Muscle layer of colon (tissue), 2 donors: ENCODE data around the gene BCR.
"Not testable (repeated sequence)": the region's sequence is repeated elsewhere in the genome, so short reads cannot be mapped to it uniquely, and the experiment has no call there.

Experiments used
- H3K27ac ChIP-seq: one replicate; pipeline ENCODE4 v1.7.0; 2013; ENCODE audit warnings: low read depth, mild to moderate bottlenecking, low read length, moderate library complexity
- H3K27me3 ChIP-seq, 2 donors: one replicate each; pipeline ENCODE4 v1.7.0; 2013; ENCODE audit warnings: low read length in 2 of 2, mild to moderate bottlenecking in 2 of 2; ENCODE audit not compliant: insufficient read depth in 2 of 2, control insufficient read depth in 1 of 2
- H3K36me3 ChIP-seq: one replicate; pipeline ENCODE4 v1.7.0; 2013; ENCODE audit warnings: mild to moderate bottlenecking, low read length; ENCODE audit not compliant: insufficient read depth
- H3K4me1 ChIP-seq: one replicate; pipeline ENCODE4 v1.7.0; 2013; ENCODE audit warnings: mild to moderate bottlenecking, low read length; ENCODE audit not compliant: insufficient read depth
- H3K4me3 ChIP-seq, 2 donors: one replicate each; pipeline ENCODE4 v1.7.0; 2013; ENCODE audit warnings: low read length in 2 of 2, low read depth in 1 of 2, mild to moderate bottlenecking in 1 of 2, moderate library complexity in 1 of 2
- H3K9ac ChIP-seq: one replicate; pipeline ENCODE4 v1.7.0; 2013; ENCODE audit warnings: low read length
- H3K9me3 ChIP-seq: one replicate; pipeline ENCODE4 v1.7.0; 2013; ENCODE audit warnings: mild to moderate bottlenecking, low read length
- donor health status: abdominal sarcoma.
- donor health status: Adenocarcinoma of cecum.

BCR gene

DNA sequence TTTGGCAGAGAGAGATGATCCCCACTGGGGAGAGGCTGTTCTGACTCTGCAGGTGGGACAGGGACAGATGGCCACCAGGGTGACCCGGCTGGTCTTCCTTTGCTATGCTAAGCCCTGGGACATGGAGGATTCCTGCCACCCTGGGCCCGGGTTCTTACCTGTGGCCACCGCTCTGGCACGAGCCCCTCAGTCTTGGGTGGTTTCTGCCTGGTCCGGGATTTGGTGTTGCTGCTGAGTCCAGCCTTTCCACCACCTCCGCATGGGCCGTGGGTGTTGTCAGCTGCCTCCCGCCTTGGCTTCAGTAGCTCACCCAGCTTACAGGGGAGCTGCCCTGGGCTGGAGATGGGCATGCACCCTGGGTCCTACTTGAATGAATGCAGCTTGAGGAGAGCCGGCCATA is 138.0 kb downstream of the BCR start:
- H3K27ac ChIP-seq, H3K27me3 ChIP-seq, H3K9me3 ChIP-seq, H3K4me1 ChIP-seq, H3K4me3 ChIP-seq, H3K9ac ChIP-seq: not testable (repeated sequence)
- H3K36me3 ChIP-seq, result peaks cover 14% of the 10 kb centered on the region

DNA sequence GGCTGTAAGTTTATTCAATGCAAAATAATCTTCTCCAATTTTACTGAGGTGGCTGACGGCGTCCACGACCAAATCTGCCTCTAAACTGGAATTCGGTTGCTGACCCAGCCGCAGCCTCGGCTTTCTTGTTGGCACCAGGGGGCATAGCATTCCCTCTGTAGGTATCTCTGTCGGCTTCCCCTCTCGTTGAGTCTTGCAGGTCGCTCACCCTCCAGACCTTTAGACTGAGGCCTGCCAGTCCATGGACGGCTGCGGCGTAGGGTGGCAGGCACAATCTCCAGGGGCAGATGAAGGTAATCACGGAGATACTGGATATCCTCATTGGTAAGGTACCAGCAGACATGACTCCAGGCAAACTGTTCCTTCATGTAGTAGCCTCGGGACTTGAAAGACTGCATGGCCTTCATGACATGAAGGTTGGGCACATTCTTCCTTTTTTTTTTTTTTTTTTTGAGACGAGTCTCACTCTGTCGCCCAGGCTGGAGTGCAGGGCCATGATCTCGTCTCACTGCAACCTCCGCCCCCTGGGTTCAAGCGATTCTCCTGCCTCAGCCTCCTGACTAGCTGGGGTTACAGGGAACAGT is 142.3 kb downstream of the BCR start:
- not testable (repeated sequence) for H3K27ac ChIP-seq, H3K4me1 ChIP-seq, H3K36me3 ChIP-seq, H3K9ac ChIP-seq, H3K27me3 ChIP-seq, H3K4me3 ChIP-seq, H3K9me3 ChIP-seq

GRCh38 chr22:23323960-23324688 is 143.8 kb downstream of the BCR start:
- not testable (repeated sequence) for H3K4me1 ChIP-seq, H3K4me3 ChIP-seq, H3K9ac ChIP-seq, H3K36me3 ChIP-seq, H3K9me3 ChIP-seq, H3K27me3 ChIP-seq, H3K27ac ChIP-seq

DNA sequence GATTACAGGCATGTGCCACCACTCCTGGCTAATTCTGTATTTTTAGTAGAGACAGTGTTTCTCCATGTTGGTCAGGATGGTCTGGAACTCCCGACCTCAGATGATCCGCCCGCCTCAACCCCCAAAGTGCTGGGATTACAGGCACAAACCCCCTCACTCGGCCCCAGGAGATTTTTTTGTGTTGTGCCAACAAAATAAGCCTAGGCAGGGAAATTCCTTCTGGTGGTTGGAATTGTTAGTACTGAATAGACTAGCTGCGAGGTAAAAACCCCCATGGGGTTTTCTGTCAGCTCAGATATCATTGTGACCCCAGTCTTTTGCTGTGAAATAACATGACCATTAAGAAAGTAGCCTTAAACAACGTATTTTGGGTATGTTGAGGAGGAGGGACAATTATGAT is 144.9 kb downstream of the BCR start:
- Histone ChIP-seq H3K4me1 (no peaks in the 10 kb centered on the region), H3K36me3 (no peaks in the 10 kb centered on the region), H3K9ac (no peak overlapping the region), H3K9me3 (no peaks in the 10 kb centered on the region), H3K27me3 (no peaks in the 10 kb centered on the region), H3K4me3 (no peak overlapping the region), H3K27ac (no peak overlapping the region)

DNA sequence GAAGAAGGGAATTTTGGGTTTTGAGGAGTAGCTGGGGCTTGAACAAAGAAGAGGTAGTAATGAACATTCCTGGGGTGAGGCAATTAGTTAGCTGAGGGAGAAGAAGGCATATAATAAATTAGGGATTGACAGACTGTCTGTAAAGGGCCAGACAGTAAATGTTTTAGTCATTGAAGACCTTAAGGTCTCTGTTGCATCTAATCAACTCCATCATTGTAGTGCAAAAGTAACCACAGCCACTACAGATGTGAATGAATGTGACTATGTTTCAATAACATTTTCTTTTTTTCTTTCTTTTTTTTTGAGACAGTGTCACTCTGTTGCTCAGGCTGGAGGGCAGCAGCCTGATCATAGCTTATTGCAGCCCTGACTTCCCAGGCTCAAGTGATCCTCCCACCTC is 153.5 kb downstream of the BCR start:
- not testable (repeated sequence) for H3K4me1 ChIP-seq, H3K27me3 ChIP-seq, H3K9me3 ChIP-seq, H3K36me3 ChIP-seq, H3K9ac ChIP-seq, H3K27ac ChIP-seq, H3K4me3 ChIP-seq

- not testable (repeated sequence) for H3K9ac ChIP-seq, H3K9me3 ChIP-seq, H3K4me1 ChIP-seq, H3K4me3 ChIP-seq, H3K27ac ChIP-seq, H3K36me3 ChIP-seq, H3K27me3 ChIP-seq
Observed at GRCh38 chr22:23337672-23338071, 157.4 kb downstream of the BCR start.

GRCh38 chr22:23341942-23342695 is 161.8 kb downstream of the BCR start:
- H3K36me3 ChIP-seq, H3K4me1 ChIP-seq, H3K27ac ChIP-seq, H3K27me3 ChIP-seq, H3K9me3 ChIP-seq, H3K9ac ChIP-seq, H3K4me3 ChIP-seq: not testable (repeated sequence)

DNA sequence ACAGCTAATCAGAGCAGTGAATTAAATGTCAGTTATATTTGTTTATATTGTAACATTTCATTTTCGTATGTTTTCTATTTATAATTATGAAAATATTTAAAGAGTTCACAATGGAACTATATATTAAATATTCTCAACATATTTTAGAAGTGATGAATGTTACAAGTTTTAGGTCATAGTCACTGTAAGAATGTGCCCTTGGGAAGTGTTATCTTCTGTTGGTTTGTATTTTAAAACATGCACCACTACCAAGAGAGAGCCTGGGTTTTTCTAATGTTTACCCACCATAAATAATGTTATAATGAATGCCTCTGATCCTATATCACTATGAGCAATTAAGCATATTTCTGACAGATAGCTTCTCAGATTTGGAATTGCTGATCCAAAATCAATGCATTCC is 171.0 kb downstream of the BCR start:
- H3K27ac ChIP-seq, result no peak overlapping the region
- no peaks in the 10 kb centered on the region for H3K27me3 ChIP-seq
- H3K4me1 ChIP-seq, result no peaks in the 10 kb centered on the region
- no peak overlapping the region for H3K4me3 ChIP-seq
- H3K36me3 ChIP-seq, result no peaks in the 10 kb centered on the region
- H3K9me3 ChIP-seq, result no peaks in the 10 kb centered on the region
- H3K9ac ChIP-seq, result no peak overlapping the region

- no peaks in the 10 kb centered on the region for H3K4me1 ChIP-seq
- H3K9me3 ChIP-seq, result no peaks in the 10 kb centered on the region
- no peak overlapping the region for H3K9ac ChIP-seq
- no peak overlapping the region for H3K4me3 ChIP-seq
- no peak overlapping the region for H3K27ac ChIP-seq
- no peaks in the 10 kb centered on the region for H3K27me3 ChIP-seq
- H3K36me3 ChIP-seq, result no peaks in the 10 kb centered on the region
Observed at GRCh38 chr22:23353004-23353403, 172.7 kb downstream of the BCR start.

DNA sequence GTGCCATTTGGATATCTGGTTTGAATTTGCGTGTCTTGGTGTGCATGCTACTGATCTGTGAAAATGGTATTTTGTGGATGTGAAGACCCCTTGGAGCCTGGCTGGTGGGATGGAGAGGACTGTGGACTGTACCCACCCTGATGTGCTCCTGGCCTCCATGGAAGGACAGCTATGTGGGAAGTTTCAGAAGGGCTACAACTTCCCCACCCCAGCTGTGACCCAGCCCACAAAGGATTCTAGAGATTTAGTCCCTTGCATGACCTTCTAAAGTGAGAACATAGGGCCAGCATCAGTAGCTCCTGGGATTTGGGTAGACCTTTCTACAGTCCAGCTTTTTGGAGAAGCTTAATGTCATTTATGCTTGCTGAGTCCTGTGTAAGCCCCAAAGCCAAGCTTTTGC is 173.4 kb downstream of the BCR start:
- Histone ChIP-seq H3K9me3 (no peaks in the 10 kb centered on the region), H3K27me3 (no peaks in the 10 kb centered on the region), H3K4me3 (no peak overlapping the region), H3K27ac (no peak overlapping the region), H3K4me1 (no peaks in the 10 kb centered on the region), H3K36me3 (no peaks in the 10 kb centered on the region), H3K9ac (no peak overlapping the region)

- no peak overlapping the region for H3K9ac ChIP-seq
- no peaks in the 10 kb centered on the region for H3K4me1 ChIP-seq
- no peaks in the 10 kb centered on the region for H3K36me3 ChIP-seq
- no peak overlapping the region for H3K27ac ChIP-seq
- H3K4me3 ChIP-seq, result no peak overlapping the region
- no peaks in the 10 kb centered on the region for H3K27me3 ChIP-seq
- no peaks in the 10 kb centered on the region for H3K9me3 ChIP-seq
Observed at GRCh38 chr22:23356094-23356493, 175.8 kb downstream of the BCR start.

DNA sequence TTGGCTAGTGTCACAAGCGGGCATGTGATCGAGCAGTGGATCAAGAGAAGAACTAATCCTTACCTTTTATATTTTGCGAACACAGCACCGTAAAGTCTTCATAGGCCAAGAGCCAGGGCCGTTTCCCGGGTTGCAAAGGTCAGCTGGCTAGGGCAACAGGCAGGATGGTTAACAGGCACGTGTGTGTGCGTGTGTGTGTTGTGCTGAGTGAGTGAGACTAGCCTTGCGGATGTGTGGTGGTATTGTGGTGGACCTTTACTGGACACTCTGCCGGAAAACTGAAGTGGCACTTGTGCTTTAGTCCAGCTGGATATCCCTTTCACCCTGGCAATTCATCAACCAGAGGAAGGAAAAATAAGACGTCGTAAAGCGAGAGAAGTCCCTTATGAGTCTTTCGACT is 176.7 kb downstream of the BCR start:
- H3K27ac ChIP-seq, result no peak overlapping the region

More for the DNA sequence above, 176.7 kb downstream of the BCR start:
- Histone ChIP-seq H3K36me3 (no peaks in the 10 kb centered on the region), H3K4me3 (no peak overlapping the region), H3K27me3 (no peaks in the 10 kb centered on the region), H3K9me3 (no peaks in the 10 kb centered on the region), H3K9ac (no peak overlapping the region), H3K4me1 (no peaks in the 10 kb centered on the region)
